ENCODE measurements around the gene LRRC18. TPM values are rescaled to one million over a fixed set of nuclear protein-coding genes. Genes with fewer than 3 reads are reported as not detected.

LRRC18 gene
- polyA plus RNA-seq, 1 experiment: not detected

- DNase-seq (ENCODE audit: low read depth, low spot score): no peak
- peaks cover 2% of the 10 kb centered on the region for H3K27me3 ChIP-seq (ENCODE audit: control insufficient read depth, insufficient read depth, low read length)
- peaks cover 2% of the 10 kb centered on the region; the same call in 1 of the 2 replicates for H3K9me3 ChIP-seq (ENCODE audit: control insufficient read depth, insufficient read depth, low read length)
- TF ChIP-seq, protein P1, sequence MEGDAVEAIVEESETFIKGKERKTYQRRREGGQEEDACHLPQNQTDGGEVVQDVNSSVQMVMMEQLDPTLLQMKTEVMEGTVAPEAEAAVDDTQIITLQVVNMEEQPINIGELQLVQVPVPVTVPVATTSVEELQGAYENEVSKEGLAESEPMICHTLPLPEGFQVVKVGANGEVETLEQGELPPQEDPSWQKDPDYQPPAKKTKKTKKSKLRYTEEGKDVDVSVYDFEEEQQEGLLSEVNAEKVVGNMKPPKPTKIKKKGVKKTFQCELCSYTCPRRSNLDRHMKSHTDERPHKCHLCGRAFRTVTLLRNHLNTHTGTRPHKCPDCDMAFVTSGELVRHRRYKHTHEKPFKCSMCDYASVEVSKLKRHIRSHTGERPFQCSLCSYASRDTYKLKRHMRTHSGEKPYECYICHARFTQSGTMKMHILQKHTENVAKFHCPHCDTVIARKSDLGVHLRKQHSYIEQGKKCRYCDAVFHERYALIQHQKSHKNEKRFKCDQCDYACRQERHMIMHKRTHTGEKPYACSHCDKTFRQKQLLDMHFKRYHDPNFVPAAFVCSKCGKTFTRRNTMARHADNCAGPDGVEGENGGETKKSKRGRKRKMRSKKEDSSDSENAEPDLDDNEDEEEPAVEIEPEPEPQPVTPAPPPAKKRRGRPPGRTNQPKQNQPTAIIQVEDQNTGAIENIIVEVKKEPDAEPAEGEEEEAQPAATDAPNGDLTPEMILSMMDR (IDR thresholded peaks at IDR 0.05; ENCODE audit: low read depth, low read length): no peak
- ChIA-PET CTCF (no interaction called here), POLR2A (no interaction called here)
- H3K4me3 ChIP-seq (ENCODE audit: low read depth, low read length): no peak overlapping the region
- H3K27ac ChIP-seq (ENCODE audit: low read depth, low read length): no peak overlapping the region
These were observed 31.0 kb upstream of the LRRC18 start for GRCh38 chr10:48970654-48971053.

DNA sequence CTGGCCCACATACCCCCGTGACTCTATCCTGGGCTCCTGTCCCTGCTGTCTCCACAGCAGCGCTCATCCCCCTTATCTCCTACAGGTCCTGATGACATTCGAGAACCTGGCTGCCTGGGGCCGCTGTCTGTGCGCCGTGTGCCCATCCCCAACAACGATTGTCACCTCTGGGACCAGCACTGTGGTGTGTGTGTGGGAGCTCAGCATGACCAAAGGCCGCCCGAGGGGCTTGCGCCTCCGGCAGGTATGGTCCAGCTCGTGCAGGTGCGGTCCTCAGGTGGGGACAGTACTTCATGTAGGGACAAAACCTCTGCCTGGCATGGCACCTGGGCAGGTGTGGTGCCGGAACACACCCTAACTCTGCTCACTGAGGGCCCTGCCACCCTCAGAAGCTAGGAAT, 30.4 kb upstream of the LRRC18 start:
- TF ChIP-seq, protein P1 (IDR thresholded peaks at IDR 0.05; ENCODE audit: low read depth, low read length): no peak
- no peak for DNase-seq (ENCODE audit: low read depth, low spot score)
- no peak overlapping the region for H3K27ac ChIP-seq (ENCODE audit: low read depth, low read length)
- no peak overlapping the region for H3K4me3 ChIP-seq (ENCODE audit: low read depth, low read length)
- ChIA-PET CTCF (no interaction called here), POLR2A (no interaction called here)
- H3K9me3 ChIP-seq (ENCODE audit: control insufficient read depth, insufficient read depth, low read length): peaks cover 2% of the 10 kb centered on the region; the same call in 1 of the 2 replicates
- peaks cover 2% of the 10 kb centered on the region for H3K27me3 ChIP-seq (ENCODE audit: control insufficient read depth, insufficient read depth, low read length)

GRCh38 chr10:48968036-48968435, 28.4 kb upstream of the LRRC18 start:
- ChIA-PET CTCF (no interaction called here), POLR2A (no interaction called here)
- H3K27me3 ChIP-seq (ENCODE audit: control insufficient read depth, insufficient read depth, low read length): peaks cover 2% of the 10 kb centered on the region
- DNase-seq (ENCODE audit: low read depth, low spot score): no peak
- H3K9me3 ChIP-seq (ENCODE audit: control insufficient read depth, insufficient read depth, low read length): peaks cover 2% of the 10 kb centered on the region; the same call in 1 of the 2 replicates
- TF ChIP-seq, protein P1 (IDR thresholded peaks at IDR 0.05; ENCODE audit: low read depth, low read length): no peak
- H3K4me3 ChIP-seq (ENCODE audit: low read depth, low read length): no peak overlapping the region
- H3K27ac ChIP-seq (ENCODE audit: low read depth, low read length): no peak overlapping the region

DNA sequence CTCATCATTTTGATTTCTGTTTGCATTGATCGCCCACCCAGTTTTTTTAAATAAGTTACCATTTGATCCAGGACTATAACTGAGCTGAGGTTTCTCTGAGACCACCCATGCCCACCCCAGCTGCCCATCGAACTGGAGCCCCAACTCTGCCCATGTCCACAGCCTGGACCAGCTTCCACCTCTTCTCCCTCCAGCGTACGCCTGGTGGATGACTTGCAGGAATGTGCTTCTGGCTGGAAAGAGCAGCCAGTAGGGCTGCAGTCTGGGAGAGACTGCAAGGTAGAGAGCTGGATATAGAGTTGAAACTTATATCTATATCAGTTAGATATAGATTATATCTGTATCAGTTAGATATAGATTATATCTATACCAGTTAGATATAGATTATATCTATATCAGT, 25.8 kb upstream of the LRRC18 start:
- POLR2A ChIA-PET: no interaction called here
- Histone ChIP-seq H3K9me3 (ENCODE audit: control insufficient read depth, insufficient read depth, low read length) (no peaks in the 10 kb centered on the region), H3K4me3 (ENCODE audit: low read depth, low read length) (no peak overlapping the region), H3K27me3 (ENCODE audit: control insufficient read depth, insufficient read depth, low read length) (peaks cover 2% of the 10 kb centered on the region), H3K27ac (ENCODE audit: low read depth, low read length) (no peak overlapping the region)
- DNase-seq (ENCODE audit: low read depth, low spot score): no peak
- TF ChIP-seq, protein P1 (IDR thresholded peaks at IDR 0.05; ENCODE audit: low read depth, low read length): no peak
- CTCF ChIA-PET: no interaction called here

- POLR2A ChIA-PET: no interaction called here
- TF ChIP-seq, protein P1 (IDR thresholded peaks at IDR 0.05; ENCODE audit: low read depth, low read length): no peak
- no peak overlapping the region for H3K4me3 ChIP-seq (ENCODE audit: low read depth, low read length)
- CTCF ChIA-PET: no interaction called here
- no peak for DNase-seq (ENCODE audit: low read depth, low spot score)
- no peaks in the 10 kb centered on the region for H3K9me3 ChIP-seq (ENCODE audit: control insufficient read depth, insufficient read depth, low read length)
- H3K27me3 ChIP-seq (ENCODE audit: control insufficient read depth, insufficient read depth, low read length): no peaks in the 10 kb centered on the region
- no peak overlapping the region for H3K27ac ChIP-seq (ENCODE audit: low read depth, low read length)
These were observed 24.4 kb upstream of the LRRC18 start for GRCh38 chr10:48964038-48964437.
